GM10266 (cell line): ENCODE results near the gene COQ8B.
A peak's percentile ranks its signal among the peaks of the same experiment; 100 is the strongest.

Source experiments
- DNase-seq: peaks from one replicate; pipeline ENCODE4 v3.0.0; 2012; ENCODE audit errors: extremely low spot score
- CTCF ChIP-seq: IDR thresholded peaks from 2 replicates; pipeline ENCODE4 v1.5.1; 2012; ENCODE audit warnings: mild to moderate bottlenecking, low read depth; ENCODE audit not compliant: control insufficient read depth, insufficient read depth; ENCODE audit errors: missing control alignments

Gene COQ8B

GRCh38 chr19:40717325-40717879 is 716 bp upstream of the COQ8B start:
- DNase-seq = no peak
- no peak for TF ChIP-seq CTCF

GRCh38 chr19:40716031-40716481 is 630 bp downstream of the COQ8B start:
- peak; percentile 46 for DNase-seq
- TF ChIP-seq CTCF = no peak

- DNase-seq = peak; percentile 95
These were observed 2.0 kb downstream of the COQ8B start for GRCh38 chr19:40714441-40715299.

GRCh38 chr19:40713939-40714338 is 2.7 kb downstream of the COQ8B start:
- DNase-seq = no peak
- TF ChIP-seq CTCF = no peak

More at GRCh38 chr19:40714441-40715299, 2.0 kb downstream of the COQ8B start:
- no peak for TF ChIP-seq CTCF

GRCh38 chr19:40709817-40710216 is 6.9 kb downstream of the COQ8B start:
- TF ChIP-seq CTCF = no peak
- DNase-seq = no peak

- TF ChIP-seq CTCF = no peak
- DNase-seq = no peak
These were observed 9.1 kb downstream of the COQ8B start for GRCh38 chr19:40707615-40708014.

GRCh38 chr19:40705950-40706619 is 10.6 kb downstream of the COQ8B start:
- no peak for TF ChIP-seq CTCF
- DNase-seq = no peak
